GM12878 (cell line): ENCODE data around the gene BCL2. TPM values are rescaled to one million over a fixed set of nuclear protein-coding genes. Genes with fewer than 3 reads are reported as not detected.

Experiments used
- CBFB ChIP-seq: IDR thresholded peaks from 2 replicates; pipeline ENCODE4 v1.6.1; 2016; ENCODE audit warnings: antibody characterized with exemption, low read depth
- CBX5 ChIP-seq: sonication (generic); IDR thresholded peaks from 2 replicates; pipeline ENCODE4 v1.6.1; 2016; ENCODE audit warnings: low read depth, moderate library complexity, mild to moderate bottlenecking, inconsistent platforms
- IKZF2 ChIP-seq, 2 experiments: fragments of 450-650 bp; IDR thresholded peaks; 2 replicates each; pipeline ENCODE4 v1.6.1; 2017; ENCODE audit warnings: mild to moderate bottlenecking in 2 of 2, moderate library complexity in 2 of 2
- MEF2B ChIP-seq: fragments of 450-650 bp; IDR thresholded peaks from 2 replicates; pipeline ENCODE4 v1.6.1; 2018; ENCODE audit warnings: mild to moderate bottlenecking, moderate library complexity; ENCODE audit not compliant: partially characterized antibody, poor library complexity, severe bottlenecking
- MTA2 ChIP-seq: fragments of 450-650 bp; IDR thresholded peaks from 2 replicates; pipeline ENCODE4 v1.6.1; 2016; ENCODE audit warnings: low read depth, mild to moderate bottlenecking, moderate library complexity
- NBN ChIP-seq: fragments of 450-650 bp; IDR thresholded peaks from 2 replicates; pipeline ENCODE4 v1.6.1; 2016
- PAX8 ChIP-seq: fragments of 450-650 bp; IDR thresholded peaks from 2 replicates; pipeline ENCODE4 v1.6.1; 2017; ENCODE audit warnings: mild to moderate bottlenecking, moderate library complexity
- RUNX3 ChIP-seq: IDR thresholded peaks from 2 replicates; pipeline ENCODE4 v1.6.1; 2012; ENCODE audit warnings: low read length, inconsistent platforms
- TAF1 ChIP-seq: IDR thresholded peaks from 2 replicates; pipeline ENCODE4 v1.6.1; 2011; ENCODE audit warnings: mild to moderate bottlenecking, low read depth, low read length, borderline replicate concordance
- TARDBP ChIP-seq: IDR thresholded peaks from 2 replicates; pipeline ENCODE4 v1.6.1; 2016; ENCODE audit warnings: borderline replicate concordance
- TCF3 ChIP-seq: IDR thresholded peaks from 2 replicates; pipeline ENCODE4 v1.6.1; 2012; ENCODE audit warnings: low read depth, mild to moderate bottlenecking, low read length, borderline replicate concordance; ENCODE audit not compliant: insufficient read depth
- YBX1 ChIP-seq: fragments of 450-650 bp; IDR thresholded peaks from 2 replicates; pipeline ENCODE4 v1.6.1; 2016; ENCODE audit warnings: antibody characterized with exemption
- YY1 ChIP-seq: IDR thresholded peaks from 2 replicates; pipeline ENCODE4 v1.6.1; 2011; ENCODE audit warnings: low read depth, mild to moderate bottlenecking, low read length
- ZNF217 ChIP-seq: fragments of 450-650 bp; IDR thresholded peaks from 2 replicates; pipeline ENCODE4 v1.6.1; 2017; ENCODE audit warnings: antibody characterized with exemption, mild to moderate bottlenecking
- polyA plus RNA-seq, 11 experiments: library from polyadenylated mRNA; depleted of rRNA in 4 of 11; unstranded in 6 of 11; stranded (reverse) in 5 of 11; fragments of >200 nt; fragmentation: Nextera tagmentation in 4 of 11; fragmentation: Illumina TruSeq in 1 of 11; extraction: Ambion mirVana in 4 of 11; extraction: Trizol in 1 of 11; gene quantifications; 1 replicate in 1 of 11; 2 replicates in 10 of 11; pipeline versions ENCODE4 v1.2.1 to v1.2.3, GENCODE V29; 2011 to 2016; ENCODE audit warnings: inconsistent platforms in 2 of 11, missing spikeins in 2 of 11, low read depth in 1 of 11
- total RNA-seq, 4 experiments: library from RNA; depleted of rRNA in 3 of 4; stranded (reverse); fragments of >200 nt in 3 of 4; fragmentation: Illumina TruSeq in 1 of 4; extraction: Trizol in 1 of 4; gene quantifications; 2 replicates each; pipeline versions ENCODE4 v1.2.1 to v1.2.3, GENCODE V29; 2013 to 2021
- TF ChIP-seq, protein P1 (sequence below): IDR thresholded peaks from 2 replicates; pipeline ENCODE4 v1.6.1; 2012; ENCODE audit warnings: mild to moderate bottlenecking, low read depth, low read length
- TF ChIP-seq, protein P2 (sequence below): fragments of 450-650 bp; IDR thresholded peaks from 2 replicates; pipeline ENCODE4 v1.6.1; 2016; ENCODE audit warnings: mild to moderate bottlenecking
- TF ChIP-seq, protein P3 (sequence below): fragments of 450-650 bp; IDR thresholded peaks from 2 replicates; pipeline ENCODE4 v1.6.1; 2016; ENCODE audit warnings: mild to moderate bottlenecking
- TF ChIP-seq, protein P4 (sequence below): fragments of 450-650 bp; IDR thresholded peaks from 2 replicates; pipeline ENCODE4 v1.6.1; 2017; ENCODE audit warnings: low read depth, mild to moderate bottlenecking, moderate library complexity
- TF ChIP-seq, protein P5 (sequence below): fragments of 450-650 bp; IDR thresholded peaks from 2 replicates; pipeline ENCODE4 v1.6.1; 2017; ENCODE audit warnings: mild to moderate bottlenecking, low read depth, inconsistent platforms; ENCODE audit not compliant: poor library complexity, severe bottlenecking

The BCL2 gene
- total and polyA plus RNA-seq, 10 of the 15 experiments (the other 5 are each of a cell fraction or from before 2014, with no cell fraction given): 4.1 to 47.8 (median 19.3) TPM

DNA sequence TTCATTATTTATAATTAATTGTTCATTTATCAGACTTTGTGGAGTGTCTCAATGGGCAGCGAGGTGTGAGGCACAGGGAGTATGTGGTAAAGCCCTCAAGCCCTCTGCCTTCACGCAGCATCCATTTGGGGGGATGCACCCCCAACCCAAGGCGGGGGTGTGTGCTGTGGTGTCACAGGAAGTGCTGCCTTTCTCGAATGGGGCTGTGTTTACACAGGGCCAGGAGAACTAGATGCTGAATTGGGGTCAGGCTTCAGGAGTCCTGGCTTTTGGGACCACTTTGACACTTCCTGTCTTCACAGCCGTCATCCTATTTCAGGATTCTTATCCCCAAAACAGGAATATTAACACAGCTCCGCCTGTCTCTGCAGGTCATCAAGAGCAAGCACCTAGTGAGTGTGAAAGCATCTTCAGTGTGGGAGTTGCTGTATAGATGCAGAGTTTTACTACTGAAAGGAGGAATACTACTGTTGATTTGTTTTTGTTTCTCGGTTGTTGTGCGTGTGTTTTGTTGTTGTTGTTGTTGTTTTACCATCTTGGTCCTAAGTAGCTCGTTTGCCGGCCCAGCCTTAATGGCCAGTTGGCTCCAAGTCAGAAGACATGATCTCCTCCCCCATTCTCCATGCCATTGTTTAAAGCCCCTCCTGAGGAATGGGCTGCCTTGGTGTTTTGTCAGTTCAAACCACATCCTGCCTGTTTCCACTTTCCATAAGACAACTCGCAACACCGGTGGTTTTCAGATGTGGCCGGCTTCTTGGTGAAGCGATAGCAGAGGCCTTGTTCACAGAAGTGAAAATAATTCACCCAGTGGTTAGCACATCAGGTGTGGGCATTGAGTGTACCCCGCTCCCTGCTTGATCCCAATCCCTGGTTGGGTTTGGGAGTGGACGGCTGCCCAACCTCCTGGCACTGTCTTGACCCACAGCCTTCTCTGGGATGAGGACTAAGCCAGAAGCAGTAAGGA lies 221.3 kb downstream of the BCL2 start (continued):
- TF ChIP-seq, protein P1, sequence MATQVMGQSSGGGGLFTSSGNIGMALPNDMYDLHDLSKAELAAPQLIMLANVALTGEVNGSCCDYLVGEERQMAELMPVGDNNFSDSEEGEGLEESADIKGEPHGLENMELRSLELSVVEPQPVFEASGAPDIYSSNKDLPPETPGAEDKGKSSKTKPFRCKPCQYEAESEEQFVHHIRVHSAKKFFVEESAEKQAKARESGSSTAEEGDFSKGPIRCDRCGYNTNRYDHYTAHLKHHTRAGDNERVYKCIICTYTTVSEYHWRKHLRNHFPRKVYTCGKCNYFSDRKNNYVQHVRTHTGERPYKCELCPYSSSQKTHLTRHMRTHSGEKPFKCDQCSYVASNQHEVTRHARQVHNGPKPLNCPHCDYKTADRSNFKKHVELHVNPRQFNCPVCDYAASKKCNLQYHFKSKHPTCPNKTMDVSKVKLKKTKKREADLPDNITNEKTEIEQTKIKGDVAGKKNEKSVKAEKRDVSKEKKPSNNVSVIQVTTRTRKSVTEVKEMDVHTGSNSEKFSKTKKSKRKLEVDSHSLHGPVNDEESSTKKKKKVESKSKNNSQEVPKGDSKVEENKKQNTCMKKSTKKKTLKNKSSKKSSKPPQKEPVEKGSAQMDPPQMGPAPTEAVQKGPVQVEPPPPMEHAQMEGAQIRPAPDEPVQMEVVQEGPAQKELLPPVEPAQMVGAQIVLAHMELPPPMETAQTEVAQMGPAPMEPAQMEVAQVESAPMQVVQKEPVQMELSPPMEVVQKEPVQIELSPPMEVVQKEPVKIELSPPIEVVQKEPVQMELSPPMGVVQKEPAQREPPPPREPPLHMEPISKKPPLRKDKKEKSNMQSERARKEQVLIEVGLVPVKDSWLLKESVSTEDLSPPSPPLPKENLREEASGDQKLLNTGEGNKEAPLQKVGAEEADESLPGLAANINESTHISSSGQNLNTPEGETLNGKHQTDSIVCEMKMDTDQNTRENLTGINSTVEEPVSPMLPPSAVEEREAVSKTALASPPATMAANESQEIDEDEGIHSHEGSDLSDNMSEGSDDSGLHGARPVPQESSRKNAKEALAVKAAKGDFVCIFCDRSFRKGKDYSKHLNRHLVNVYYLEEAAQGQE: no peak
- TF ChIP-seq, protein P2, sequence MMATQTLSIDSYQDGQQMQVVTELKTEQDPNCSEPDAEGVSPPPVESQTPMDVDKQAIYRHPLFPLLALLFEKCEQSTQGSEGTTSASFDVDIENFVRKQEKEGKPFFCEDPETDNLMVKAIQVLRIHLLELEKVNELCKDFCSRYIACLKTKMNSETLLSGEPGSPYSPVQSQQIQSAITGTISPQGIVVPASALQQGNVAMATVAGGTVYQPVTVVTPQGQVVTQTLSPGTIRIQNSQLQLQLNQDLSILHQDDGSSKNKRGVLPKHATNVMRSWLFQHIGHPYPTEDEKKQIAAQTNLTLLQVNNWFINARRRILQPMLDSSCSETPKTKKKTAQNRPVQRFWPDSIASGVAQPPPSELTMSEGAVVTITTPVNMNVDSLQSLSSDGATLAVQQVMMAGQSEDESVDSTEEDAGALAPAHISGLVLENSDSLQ: peak; percentile 70; the same call in 1 of the 2 replicates
- TF ChIP-seq MTA2: peak; percentile 91
- 0 out of 2 replicates have a peak, but pooled peaks have one; percentile 32 for TF ChIP-seq YY1
- peak; percentile 71 for TF ChIP-seq MEF2B
- TF ChIP-seq, protein P3, sequence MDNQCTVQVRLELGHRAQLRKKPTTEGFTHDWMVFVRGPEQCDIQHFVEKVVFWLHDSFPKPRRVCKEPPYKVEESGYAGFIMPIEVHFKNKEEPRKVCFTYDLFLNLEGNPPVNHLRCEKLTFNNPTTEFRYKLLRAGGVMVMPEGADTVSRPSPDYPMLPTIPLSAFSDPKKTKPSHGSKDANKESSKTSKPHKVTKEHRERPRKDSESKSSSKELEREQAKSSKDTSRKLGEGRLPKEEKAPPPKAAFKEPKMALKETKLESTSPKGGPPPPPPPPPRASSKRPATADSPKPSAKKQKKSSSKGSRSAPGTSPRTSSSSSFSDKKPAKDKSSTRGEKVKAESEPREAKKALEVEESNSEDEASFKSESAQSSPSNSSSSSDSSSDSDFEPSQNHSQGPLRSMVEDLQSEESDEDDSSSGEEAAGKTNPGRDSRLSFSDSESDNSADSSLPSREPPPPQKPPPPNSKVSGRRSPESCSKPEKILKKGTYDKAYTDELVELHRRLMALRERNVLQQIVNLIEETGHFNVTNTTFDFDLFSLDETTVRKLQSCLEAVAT: peak; percentile 76
- TF ChIP-seq, protein P4, sequence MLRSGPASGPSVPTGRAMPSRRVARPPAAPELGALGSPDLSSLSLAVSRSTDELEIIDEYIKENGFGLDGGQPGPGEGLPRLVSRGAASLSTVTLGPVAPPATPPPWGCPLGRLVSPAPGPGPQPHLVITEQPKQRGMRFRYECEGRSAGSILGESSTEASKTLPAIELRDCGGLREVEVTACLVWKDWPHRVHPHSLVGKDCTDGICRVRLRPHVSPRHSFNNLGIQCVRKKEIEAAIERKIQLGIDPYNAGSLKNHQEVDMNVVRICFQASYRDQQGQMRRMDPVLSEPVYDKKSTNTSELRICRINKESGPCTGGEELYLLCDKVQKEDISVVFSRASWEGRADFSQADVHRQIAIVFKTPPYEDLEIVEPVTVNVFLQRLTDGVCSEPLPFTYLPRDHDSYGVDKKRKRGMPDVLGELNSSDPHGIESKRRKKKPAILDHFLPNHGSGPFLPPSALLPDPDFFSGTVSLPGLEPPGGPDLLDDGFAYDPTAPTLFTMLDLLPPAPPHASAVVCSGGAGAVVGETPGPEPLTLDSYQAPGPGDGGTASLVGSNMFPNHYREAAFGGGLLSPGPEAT: peak; percentile 83
- TF ChIP-seq PAX8: no peak
- TF ChIP-seq CBX5: 0 out of 2 replicates have a peak, but pooled peaks have one; percentile 22
- peak; percentile 98 for TF ChIP-seq RUNX3
- TF ChIP-seq IKZF2 (IDR thresholded peaks at IDR 0.05): peak; percentile 96 to 98
- 0 out of 2 replicates have a peak, but pooled peaks have one; percentile 10 for TF ChIP-seq TAF1
- TF ChIP-seq TCF3: peak; percentile 25; the same call in 1 of the 2 replicates
- TF ChIP-seq YBX1: no peak
- peak; percentile 90 for TF ChIP-seq NBN
- TF ChIP-seq, protein P5, sequence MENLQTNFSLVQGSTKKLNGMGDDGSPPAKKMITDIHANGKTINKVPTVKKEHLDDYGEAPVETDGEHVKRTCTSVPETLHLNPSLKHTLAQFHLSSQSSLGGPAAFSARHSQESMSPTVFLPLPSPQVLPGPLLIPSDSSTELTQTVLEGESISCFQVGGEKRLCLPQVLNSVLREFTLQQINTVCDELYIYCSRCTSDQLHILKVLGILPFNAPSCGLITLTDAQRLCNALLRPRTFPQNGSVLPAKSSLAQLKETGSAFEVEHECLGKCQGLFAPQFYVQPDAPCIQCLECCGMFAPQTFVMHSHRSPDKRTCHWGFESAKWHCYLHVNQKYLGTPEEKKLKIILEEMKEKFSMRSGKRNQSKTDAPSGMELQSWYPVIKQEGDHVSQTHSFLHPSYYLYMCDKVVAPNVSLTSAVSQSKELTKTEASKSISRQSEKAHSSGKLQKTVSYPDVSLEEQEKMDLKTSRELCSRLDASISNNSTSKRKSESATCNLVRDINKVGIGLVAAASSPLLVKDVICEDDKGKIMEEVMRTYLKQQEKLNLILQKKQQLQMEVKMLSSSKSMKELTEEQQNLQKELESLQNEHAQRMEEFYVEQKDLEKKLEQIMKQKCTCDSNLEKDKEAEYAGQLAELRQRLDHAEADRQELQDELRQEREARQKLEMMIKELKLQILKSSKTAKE: peak; percentile 68
- TF ChIP-seq ZNF217: no peak; the same call in 1 of the 2 replicates
- TF ChIP-seq CBFB: peak; percentile 85
- no peak for TF ChIP-seq TARDBP
